HepG2 (cell line): ENCODE data around the gene FAS. TPM values are rescaled to one million over a fixed set of nuclear protein-coding genes. Genes with fewer than 3 reads are reported as not detected.

ENCODE experiments used
- ARHGAP35 ChIP-seq: sonication (generic); formaldehyde crosslinking; IDR thresholded peaks from 2 replicates; pipeline ENCODE4 v1.9.0; 2022; ENCODE audit warnings: mild to moderate bottlenecking, inconsistent platforms, moderate library complexity, missing genetic modification reagents, borderline replicate concordance
- ASH2L ChIP-seq: fragments of 300-600, 200-600 bp; sonication (generic); IDR thresholded peaks from 2 replicates; pipeline ENCODE4 v1.7.0; 2017; ENCODE audit warnings: low read depth, mild to moderate bottlenecking, moderate library complexity, mixed read lengths, low read length; ENCODE audit not compliant: insufficient read length
- DR1 ChIP-seq: sonication (generic); formaldehyde crosslinking; IDR thresholded peaks from 2 replicates; pipeline ENCODE4 v1.8.0; 2021; ENCODE audit warnings: mild to moderate bottlenecking, missing genetic modification reagents, inconsistent platforms
- E2F2 ChIP-seq: sonication (generic); formaldehyde crosslinking; IDR thresholded peaks from 2 replicates; pipeline ENCODE4 v1.4.0; 2020; ENCODE audit warnings: missing genetic modification reagents, borderline replicate concordance
- ELF1 ChIP-seq: sonication (generic); formaldehyde crosslinking; IDR thresholded peaks from 2 replicates; pipeline ENCODE4 v1.4.0; 2020; ENCODE audit warnings: missing genetic modification reagents
- HMGXB4 ChIP-seq, 2 experiments: sonication (generic) in 1 of 2; formaldehyde crosslinking in 1 of 2; IDR thresholded peaks; 2 replicates each; pipeline versions ENCODE4 v1.4.0 to v1.6.1; 2018 to 2020; ENCODE audit warnings: missing genetic modification reagents in 2 of 2, borderline replicate concordance in 1 of 2, low read depth in 1 of 2, mild to moderate bottlenecking in 1 of 2, missing biosample characterization in 1 of 2
- MED13 ChIP-seq: sonication (generic); formaldehyde crosslinking; IDR thresholded peaks from 2 replicates; pipeline ENCODE4 v1.5.0; 2020; ENCODE audit warnings: missing genetic modification reagents
- MYC ChIP-seq: sonication (generic); formaldehyde crosslinking; IDR thresholded peaks from 2 replicates; pipeline ENCODE4 v1.9.0; 2021; ENCODE audit warnings: missing genetic modification reagents, borderline replicate concordance
- SIN3A ChIP-seq: IDR thresholded peaks from 2 replicates; pipeline ENCODE4 v1.6.1; 2011; ENCODE audit warnings: low read depth, mild to moderate bottlenecking, control low read depth, low read length, borderline replicate concordance
- SOX6 ChIP-seq, 2 experiments: fragments of 450-650 bp in 1 of 2; sonication (generic) in 1 of 2; formaldehyde crosslinking in 1 of 2; IDR thresholded peaks; 2 replicates each; pipeline versions ENCODE4 v1.4.0 to v1.6.1; 2017 to 2020; ENCODE audit warnings: antibody characterized with exemption in 1 of 2, mild to moderate bottlenecking in 1 of 2, missing genetic modification reagents in 1 of 2
- ZNF331 ChIP-seq: sonication (generic); formaldehyde crosslinking; IDR thresholded peaks from 2 replicates; pipeline ENCODE4 v1.4.0; 2020; ENCODE audit warnings: missing genetic modification reagents
- ZNF543 ChIP-seq: sonication (generic); formaldehyde crosslinking; IDR thresholded peaks from 2 replicates; pipeline ENCODE4 v1.4.0; 2020; ENCODE audit warnings: mild to moderate bottlenecking, missing genetic modification reagents
- ZNF747 ChIP-seq: sonication (generic); formaldehyde crosslinking; IDR thresholded peaks from 2 replicates; pipeline ENCODE4 v1.8.1; 2023; ENCODE audit warnings: missing genetic modification reagents, mild to moderate bottlenecking, borderline replicate concordance
- ZNF75D ChIP-seq: sonication (generic); formaldehyde crosslinking; IDR thresholded peaks from 2 replicates; pipeline ENCODE4 v1.8.1; 2023; ENCODE audit warnings: missing genetic modification reagents, mild to moderate bottlenecking, borderline replicate concordance
- ZNF768 ChIP-seq: sonication (generic); formaldehyde crosslinking; IDR thresholded peaks from 2 replicates; pipeline ENCODE4 v1.4.0; 2020; ENCODE audit warnings: missing genetic modification reagents
- polyA plus RNA-seq, 8 experiments: library from polyadenylated mRNA; depleted of rRNA in 3 of 8; stranded (reverse) in 7 of 8; unstranded in 1 of 8; fragments of >200 nt; fragmentation: Illumina TruSeq in 4 of 8; extraction: Trizol in 4 of 8; gene quantifications; 2 replicates each; pipeline versions ENCODE4 v1.2.1 to v1.2.3, GENCODE V29; 2011 to 2016; ENCODE audit warnings: low read depth in 4 of 8, missing spikeins in 1 of 8, mixed read lengths in 1 of 8; ENCODE audit not compliant: insufficient read depth in 1 of 8
- total RNA-seq, 5 experiments: library from RNA; depleted of rRNA; stranded (reverse); fragments of >200 nt; fragmentation: Illumina TruSeq; extraction: Trizol; gene quantifications; 2 replicates each; pipeline ENCODE4 v1.2.3, GENCODE V29; 2016; ENCODE audit warnings: low read depth in 1 of 5
- TF ChIP-seq, protein P1 (sequence below): sonication (generic); IDR thresholded peaks from 2 replicates; pipeline ENCODE4 v1.6.1; 2016; ENCODE audit warnings: low read depth, borderline replicate concordance
- TF ChIP-seq, protein P2 (sequence below), 2 experiments: sonication (generic) in 1 of 2; formaldehyde crosslinking in 1 of 2; IDR thresholded peaks; 2 replicates each; pipeline versions ENCODE4 v1.6.1 to v1.9.0; 2014 to 2022; ENCODE audit warnings: antibody characterized with exemption in 1 of 2, borderline replicate concordance in 1 of 2, inconsistent platforms in 1 of 2, low read depth in 1 of 2, missing genetic modification reagents in 1 of 2

FAS gene
- total and polyA plus RNA-seq, 2 of the 13 experiments (the other 11 are each of a cell fraction or from before 2014, with no cell fraction given), result 5.9 to 17.9 TPM

- TF ChIP-seq MYC (CRISPR knock-in tag) (peak; percentile 73; the same call in 1 of the 2 replicates), ZNF75D (no peak), DR1 (CRISPR knock-in tag) (no peak), ZNF543 (CRISPR knock-in tag) (0 out of 2 replicates have a peak, but pooled peaks have one; percentile 24), HMGXB4 (CRISPR knock-in tag; IDR thresholded peaks at IDR 0.05; ENCODE audit: borderline replicate concordance in 1 of 2, low read depth in 1 of 2) (peak; percentile 16 to 85; a peak in 3 of 4 replicates), ZNF768 (peak; percentile 64), ASH2L (peak; percentile 56), SOX6 (IDR thresholded peaks at IDR 0.05) (no peak), SOX6 (CRISPR knock-in tag; IDR thresholded peaks at IDR 0.05) (peak; percentile 45; the same call in 1 of the 2 replicates), ZNF331 (CRISPR knock-in tag) (peak; percentile 5; the same call in 1 of the 2 replicates), ARHGAP35 (peak; percentile 30; the same call in 1 of the 2 replicates), SIN3A (peak; percentile 43; the same call in 1 of the 2 replicates), E2F2 (no peak), ELF1 (CRISPR knock-in tag) (0 out of 2 replicates have a peak, but pooled peaks have one; percentile 12), MED13 (CRISPR knock-in tag) (no peak), ZNF747 (CRISPR knock-in tag) (peak; percentile 15; the same call in 1 of the 2 replicates)
- TF ChIP-seq, protein P1, sequence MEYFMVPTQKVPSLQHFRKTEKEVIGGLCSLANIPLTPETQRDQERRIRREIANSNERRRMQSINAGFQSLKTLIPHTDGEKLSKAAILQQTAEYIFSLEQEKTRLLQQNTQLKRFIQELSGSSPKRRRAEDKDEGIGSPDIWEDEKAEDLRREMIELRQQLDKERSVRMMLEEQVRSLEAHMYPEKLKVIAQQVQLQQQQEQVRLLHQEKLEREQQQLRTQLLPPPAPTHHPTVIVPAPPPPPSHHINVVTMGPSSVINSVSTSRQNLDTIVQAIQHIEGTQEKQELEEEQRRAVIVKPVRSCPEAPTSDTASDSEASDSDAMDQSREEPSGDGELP, result 0 out of 2 replicates have a peak, but pooled peaks have one; percentile 3
- TF ChIP-seq, protein P2, sequence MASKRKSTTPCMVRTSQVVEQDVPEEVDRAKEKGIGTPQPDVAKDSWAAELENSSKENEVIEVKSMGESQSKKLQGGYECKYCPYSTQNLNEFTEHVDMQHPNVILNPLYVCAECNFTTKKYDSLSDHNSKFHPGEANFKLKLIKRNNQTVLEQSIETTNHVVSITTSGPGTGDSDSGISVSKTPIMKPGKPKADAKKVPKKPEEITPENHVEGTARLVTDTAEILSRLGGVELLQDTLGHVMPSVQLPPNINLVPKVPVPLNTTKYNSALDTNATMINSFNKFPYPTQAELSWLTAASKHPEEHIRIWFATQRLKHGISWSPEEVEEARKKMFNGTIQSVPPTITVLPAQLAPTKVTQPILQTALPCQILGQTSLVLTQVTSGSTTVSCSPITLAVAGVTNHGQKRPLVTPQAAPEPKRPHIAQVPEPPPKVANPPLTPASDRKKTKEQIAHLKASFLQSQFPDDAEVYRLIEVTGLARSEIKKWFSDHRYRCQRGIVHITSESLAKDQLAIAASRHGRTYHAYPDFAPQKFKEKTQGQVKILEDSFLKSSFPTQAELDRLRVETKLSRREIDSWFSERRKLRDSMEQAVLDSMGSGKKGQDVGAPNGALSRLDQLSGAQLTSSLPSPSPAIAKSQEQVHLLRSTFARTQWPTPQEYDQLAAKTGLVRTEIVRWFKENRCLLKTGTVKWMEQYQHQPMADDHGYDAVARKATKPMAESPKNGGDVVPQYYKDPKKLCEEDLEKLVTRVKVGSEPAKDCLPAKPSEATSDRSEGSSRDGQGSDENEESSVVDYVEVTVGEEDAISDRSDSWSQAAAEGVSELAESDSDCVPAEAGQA (IDR thresholded peaks at IDR 0.05; ENCODE audit: low read depth), result no peak
- TF ChIP-seq, protein P2 (CRISPR knock-in tag; IDR thresholded peaks at IDR 0.05; ENCODE audit: borderline replicate concordance), result no peak
These were observed at the start of gene FAS (continued) for GRCh38 chr10:88990384-88991160.
